H9 (cell line): ENCODE measurements around the gene APOBEC2. TPM values are rescaled to one million over a fixed set of nuclear protein-coding genes. Genes with fewer than 3 reads are reported as not detected.

Experiments
- DNase-seq: peaks from one replicate; pipeline ENCODE4 v3.0.0-alpha.2; 2017
- H2AFZ ChIP-seq: one replicate; pipeline ENCODE4 v1.6.1; 2013; ENCODE audit warnings: mild to moderate bottlenecking, low read length, control low read depth, moderate library complexity
- H2AK5ac ChIP-seq: 2 replicates; pipeline ENCODE4 v1.6.1; 2013; ENCODE audit warnings: low read length, control low read depth, mixed read lengths; ENCODE audit not compliant: insufficient read length
- H2BK120ac ChIP-seq: one replicate; pipeline ENCODE4 v1.6.1; 2013; ENCODE audit warnings: low read depth, mild to moderate bottlenecking, low read length, control low read depth, inconsistent platforms; ENCODE audit not compliant: poor library complexity, severe bottlenecking
- H2BK12ac ChIP-seq: 2 replicates; pipeline ENCODE4 v1.6.1; 2013; ENCODE audit warnings: low read length, control low read depth, mixed read lengths, low read depth; ENCODE audit not compliant: insufficient read length
- H2BK15ac ChIP-seq: 2 replicates; pipeline ENCODE4 v1.6.1; 2013; ENCODE audit warnings: low read depth, low read length, control low read depth
- H2BK20ac ChIP-seq: one replicate; pipeline ENCODE4 v1.6.1; 2013; ENCODE audit warnings: low read depth, mild to moderate bottlenecking, low read length, control low read depth, inconsistent platforms; ENCODE audit not compliant: poor library complexity, severe bottlenecking
- H2BK5ac ChIP-seq: 2 replicates; pipeline ENCODE4 v1.6.1; 2013; ENCODE audit warnings: low read length, control low read depth, mixed read lengths; ENCODE audit not compliant: insufficient read length
- H3K14ac ChIP-seq: 2 replicates; pipeline ENCODE4 v1.6.1; 2013; ENCODE audit warnings: low read length, control low read depth; ENCODE audit not compliant: insufficient read depth
- H3K18ac ChIP-seq: 2 replicates; pipeline ENCODE4 v1.6.1; 2013; ENCODE audit warnings: low read depth, mild to moderate bottlenecking, mixed read lengths, low read length, control low read depth; ENCODE audit not compliant: insufficient read length
- H3K23ac ChIP-seq: 2 replicates; pipeline ENCODE4 v1.6.1; 2013; ENCODE audit warnings: low read length, control low read depth, mixed read lengths, low read depth; ENCODE audit not compliant: insufficient read length
- H3K23me2 ChIP-seq: 2 replicates; pipeline ENCODE4 v1.6.1; 2013; ENCODE audit warnings: low read depth, mild to moderate bottlenecking, mixed read lengths, low read length, control low read depth; ENCODE audit not compliant: insufficient read length, poor library complexity, severe bottlenecking
- H3K27ac ChIP-seq: 2 replicates; pipeline ENCODE4 v1.5.1; 2013; ENCODE audit warnings: low read length, control low read depth, mixed read lengths, low read depth; ENCODE audit not compliant: insufficient read length
- H3K27me3 ChIP-seq: 2 replicates; pipeline ENCODE4 v1.6.1; 2013; ENCODE audit warnings: low read length, control low read depth, inconsistent platforms; ENCODE audit not compliant: insufficient read depth
- H3K4ac ChIP-seq: 2 replicates; pipeline ENCODE4 v1.6.1; 2013; ENCODE audit warnings: low read depth, mild to moderate bottlenecking, control low read depth, inconsistent platforms, low read length, moderate library complexity
- H3K4me1 ChIP-seq: 2 replicates; pipeline ENCODE4 v1.6.1; 2013; ENCODE audit warnings: low read length, control low read depth, inconsistent platforms; ENCODE audit not compliant: insufficient read depth
- H3K4me2 ChIP-seq: 2 replicates; pipeline ENCODE4 v1.6.1; 2013; ENCODE audit warnings: low read length, control low read depth, mixed read lengths; ENCODE audit not compliant: insufficient read length, insufficient read depth
- H3K56ac ChIP-seq: 2 replicates; pipeline ENCODE4 v1.6.1; 2013; ENCODE audit warnings: low read depth, mild to moderate bottlenecking, mixed read lengths, low read length, control low read depth; ENCODE audit not compliant: insufficient read length
- H3K79me1 ChIP-seq: 2 replicates; pipeline ENCODE4 v1.6.1; 2013; ENCODE audit warnings: low read depth, mild to moderate bottlenecking, moderate library complexity, low read length, control low read depth, inconsistent platforms; ENCODE audit not compliant: insufficient read depth, poor library complexity, severe bottlenecking
- H3K79me2 ChIP-seq: 2 replicates; pipeline ENCODE4 v1.6.1; 2013; ENCODE audit warnings: low read length, control low read depth, inconsistent platforms; ENCODE audit not compliant: insufficient read depth
- H3K9ac ChIP-seq: 2 replicates; pipeline ENCODE4 v1.6.1; 2013; ENCODE audit warnings: low read length, control low read depth, mixed read lengths; ENCODE audit not compliant: insufficient read length; ENCODE audit errors: extremely low read depth
- H3K9me3 ChIP-seq: one replicate; pipeline ENCODE4 v1.6.1; 2013; ENCODE audit warnings: low read depth, low read length, inconsistent platforms; ENCODE audit not compliant: control insufficient read depth
- H3T11ph ChIP-seq: one replicate; pipeline ENCODE4 v1.6.1; 2013; ENCODE audit warnings: mild to moderate bottlenecking, low read length, control low read depth, inconsistent platforms
- H4K20me1 ChIP-seq: one replicate; pipeline ENCODE4 v1.6.1; 2013; ENCODE audit not compliant: control insufficient read depth, insufficient read length, insufficient read depth
- H4K5ac ChIP-seq: 2 replicates; pipeline ENCODE4 v1.6.1; 2013; ENCODE audit warnings: low read depth, mild to moderate bottlenecking, mixed read lengths, low read length, control low read depth; ENCODE audit not compliant: insufficient read length
- H4K8ac ChIP-seq: replicated peaks from 2 replicates; pipeline ENCODE4 v1.6.1; 2013; ENCODE audit warnings: low read length, control low read depth, mixed read lengths, low read depth; ENCODE audit not compliant: insufficient read length
- H4K91ac ChIP-seq: 2 replicates; pipeline ENCODE4 v1.6.1; 2013; ENCODE audit warnings: low read depth, mild to moderate bottlenecking, moderate library complexity, mixed read lengths, low read length, control low read depth; ENCODE audit not compliant: insufficient read length
- H3K27ac Mint-ChIP-seq, 3 experiments: 2 replicates in 2 of 3; 3 replicates in 1 of 3; pipeline ENCODE4 v1.8.0; 2020 to 2021; ENCODE audit warnings: mixed read lengths in 3 of 3, mild to moderate bottlenecking in 1 of 3, moderate library complexity in 1 of 3
- H3K27me3 Mint-ChIP-seq: 2 replicates; pipeline ENCODE4 v1.8.0; 2021; ENCODE audit warnings: low read depth, mild to moderate bottlenecking, moderate library complexity, mixed read lengths
- H3K36me3 Mint-ChIP-seq, 3 experiments: 2 replicates in 2 of 3; 3 replicates in 1 of 3; pipeline ENCODE4 v1.8.0; 2020 to 2021; ENCODE audit warnings: low read depth in 3 of 3, mixed read lengths in 3 of 3; ENCODE audit not compliant: insufficient read depth in 1 of 3
- H3K4me1 Mint-ChIP-seq, 2 experiments: 2 replicates each; pipeline ENCODE4 v1.8.0; 2020; ENCODE audit warnings: mixed read lengths in 2 of 2
- H3K4me3 Mint-ChIP-seq, 2 experiments: 2 replicates in 1 of 2; 3 replicates in 1 of 2; pipeline ENCODE4 v1.8.0; 2020 to 2021; ENCODE audit warnings: mild to moderate bottlenecking in 2 of 2, mixed read lengths in 2 of 2, moderate library complexity in 1 of 2
- H3K9me3 Mint-ChIP-seq, 2 experiments: 2 replicates in 1 of 2; 3 replicates in 1 of 2; pipeline ENCODE4 v1.8.0; 2020; ENCODE audit warnings: mild to moderate bottlenecking in 2 of 2, mixed read lengths in 2 of 2, moderate library complexity in 1 of 2
- WGBS: extraction: QIAGEN DNeasy Blood & Tissue Kit; methylation state at CpG from one replicate; pipeline ENCODE4 v1.1.7; 2013; ENCODE audit warnings: missing lambda C conversion rate, low lambda C conversion rate, mixed read lengths; ENCODE audit not compliant: insufficient read length; ENCODE audit errors: extremely low coverage; 5-methylcytosine and 5-hydroxymethylcytosine counted together
- total RNA-seq: library from RNA; stranded (reverse); gene quantifications from 2 replicates; pipeline ENCODE4 v1.2.1, GENCODE V29; 2021
- TF ChIP-seq, protein P1 (sequence below): fragments of 200-600 bp; sonication (generic); conservative IDR thresholded peaks from 3 replicates; pipeline ENCODE4 v1.8.0; 2021; ENCODE audit warnings: antibody characterized with exemption, mild to moderate bottlenecking

Gene APOBEC2
- total RNA-seq, 1 experiment from 2014 or later, result not detected

- H3K9me3 Mint-ChIP-seq, result no peaks in the 10 kb centered on the region
- no peak overlapping the region for H3K23ac ChIP-seq
- no peak overlapping the region for H4K91ac ChIP-seq
- peaks cover 22 to 23% of the 10 kb centered on the region in 2 experiments for H3K4me1 Mint-ChIP-seq
- H3K18ac ChIP-seq, result no peak overlapping the region
- DNase-seq, result no peak
- no peaks in the 10 kb centered on the region for H3K79me1 ChIP-seq
- no peak overlapping the region for H3K4me3 Mint-ChIP-seq
- no CpG with 5 or more reads among the region's 3 CpGs for WGBS
- no peak overlapping the region for H3K4me2 ChIP-seq
- H2BK12ac ChIP-seq, result no peak overlapping the region
- H3K79me2 ChIP-seq, result no peaks in the 10 kb centered on the region
- H2BK120ac ChIP-seq, result no peak overlapping the region
- no peak overlapping the region for H3K27ac ChIP-seq
- H4K20me1 ChIP-seq, result no peaks in the 10 kb centered on the region
- H2BK15ac ChIP-seq, result no peak overlapping the region
- H4K5ac ChIP-seq, result no peak overlapping the region
- no peaks in the 10 kb centered on the region for H3K23me2 ChIP-seq
- peaks cover 9% of the 10 kb centered on the region; the same call in 1 of the 2 replicates for H3K4me1 ChIP-seq
- no peak overlapping the region for H3K56ac ChIP-seq
- TF ChIP-seq, protein P1, sequence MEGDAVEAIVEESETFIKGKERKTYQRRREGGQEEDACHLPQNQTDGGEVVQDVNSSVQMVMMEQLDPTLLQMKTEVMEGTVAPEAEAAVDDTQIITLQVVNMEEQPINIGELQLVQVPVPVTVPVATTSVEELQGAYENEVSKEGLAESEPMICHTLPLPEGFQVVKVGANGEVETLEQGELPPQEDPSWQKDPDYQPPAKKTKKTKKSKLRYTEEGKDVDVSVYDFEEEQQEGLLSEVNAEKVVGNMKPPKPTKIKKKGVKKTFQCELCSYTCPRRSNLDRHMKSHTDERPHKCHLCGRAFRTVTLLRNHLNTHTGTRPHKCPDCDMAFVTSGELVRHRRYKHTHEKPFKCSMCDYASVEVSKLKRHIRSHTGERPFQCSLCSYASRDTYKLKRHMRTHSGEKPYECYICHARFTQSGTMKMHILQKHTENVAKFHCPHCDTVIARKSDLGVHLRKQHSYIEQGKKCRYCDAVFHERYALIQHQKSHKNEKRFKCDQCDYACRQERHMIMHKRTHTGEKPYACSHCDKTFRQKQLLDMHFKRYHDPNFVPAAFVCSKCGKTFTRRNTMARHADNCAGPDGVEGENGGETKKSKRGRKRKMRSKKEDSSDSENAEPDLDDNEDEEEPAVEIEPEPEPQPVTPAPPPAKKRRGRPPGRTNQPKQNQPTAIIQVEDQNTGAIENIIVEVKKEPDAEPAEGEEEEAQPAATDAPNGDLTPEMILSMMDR, result no peak
- no peak overlapping the region for H2BK5ac ChIP-seq
- H2AK5ac ChIP-seq, result no peak overlapping the region
- H3T11ph ChIP-seq, result no peak overlapping the region
- no peaks in the 10 kb centered on the region for H3K9me3 ChIP-seq
- H3K4ac ChIP-seq, result no peak overlapping the region
- no peak overlapping the region for H3K9ac ChIP-seq
- H3K27me3 Mint-ChIP-seq, result no peaks in the 10 kb centered on the region
- peaks cover 0 to 2% (median 0%) of the 10 kb centered on the region in 3 experiments; a peak in 1 of 7 replicates for H3K36me3 Mint-ChIP-seq
- H2AFZ ChIP-seq, result no peak overlapping the region
- H3K14ac ChIP-seq, result no peak overlapping the region
- no peak overlapping the region for H2BK20ac ChIP-seq
- H3K27ac Mint-ChIP-seq, result no peak overlapping the region
- H3K27me3 ChIP-seq, result no peaks in the 10 kb centered on the region
- H4K8ac ChIP-seq, result no peak overlapping the region
Observed at GRCh38 chr6:41055149-41055548, 2.1 kb downstream of the APOBEC2 start.
